KOPT-K1 (cell line): ENCODE results near the gene AKAP9.
"Not testable (repeated sequence)": the region's sequence is repeated elsewhere in the genome, so short reads cannot be mapped to it uniquely, and the experiment has no call there.

ENCODE experiments used
- H3K27ac ChIP-seq: fragments of 200-600 bp; sonication (generic); 2 replicates; pipeline ENCODE4 v1.5.1; 2016; ENCODE audit warnings: antibody characterized with exemption, mild to moderate bottlenecking, low read depth, low read length; ENCODE audit not compliant: poor library complexity, severe bottlenecking
- H3K36me3 ChIP-seq: fragments of 200-600 bp; sonication (generic); 2 replicates; pipeline ENCODE4 v1.5.1; 2017; ENCODE audit warnings: antibody characterized with exemption, mild to moderate bottlenecking, low read length, moderate library complexity; ENCODE audit not compliant: insufficient read depth
- H3K9me3 ChIP-seq: fragments of 200-600 bp; sonication (generic); 2 replicates; pipeline ENCODE4 v1.5.1; 2017; ENCODE audit warnings: antibody characterized with exemption, low read length, mild to moderate bottlenecking; ENCODE audit not compliant: insufficient read depth, poor library complexity, severe bottlenecking

The AKAP9 gene

DNA sequence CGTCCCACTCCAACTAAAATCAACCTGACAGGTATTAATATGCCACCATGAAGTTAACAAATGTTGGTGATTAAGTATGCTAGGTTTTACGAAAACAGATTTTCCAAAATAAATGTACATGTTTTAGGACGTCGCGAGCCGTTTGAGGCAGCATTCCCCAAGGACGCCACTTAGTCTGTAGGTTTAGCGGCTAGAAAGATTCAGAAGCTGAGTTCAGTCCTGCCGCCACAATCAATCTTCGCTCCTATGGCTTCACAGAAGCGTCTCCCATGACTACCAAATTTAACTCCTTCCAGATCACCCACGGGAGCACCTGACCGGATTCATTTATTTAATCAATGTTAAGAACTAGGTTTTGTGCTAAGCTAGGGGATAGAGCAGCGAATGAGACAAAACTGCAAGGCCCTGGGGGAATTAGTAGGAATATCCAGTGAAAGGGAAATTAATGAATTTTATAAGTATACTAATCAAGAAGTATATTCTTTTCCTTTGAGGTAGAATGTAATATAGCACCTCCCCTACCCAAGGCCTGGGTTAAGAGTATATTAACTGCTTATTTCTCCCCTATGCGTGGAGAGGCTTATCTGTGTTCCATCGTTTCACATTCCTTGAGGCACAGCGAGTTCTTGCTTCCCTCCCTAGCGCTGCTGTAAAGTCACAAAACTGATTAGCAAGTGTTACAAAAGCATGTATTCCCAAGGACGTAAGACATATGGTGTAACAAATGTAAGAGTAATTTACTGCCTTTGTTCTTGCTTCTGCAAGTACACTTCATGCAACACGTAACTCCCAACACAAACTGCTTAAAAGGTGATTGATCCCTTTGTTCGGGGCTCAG is 194.6 kb downstream of the AKAP9 start:
- Histone ChIP-seq H3K9me3 (peaks cover 8% of the 10 kb centered on the region), H3K27ac (peak overlapping the region; percentile 66), H3K36me3 (peaks cover 6% of the 10 kb centered on the region; the same call in 1 of the 2 replicates)

DNA sequence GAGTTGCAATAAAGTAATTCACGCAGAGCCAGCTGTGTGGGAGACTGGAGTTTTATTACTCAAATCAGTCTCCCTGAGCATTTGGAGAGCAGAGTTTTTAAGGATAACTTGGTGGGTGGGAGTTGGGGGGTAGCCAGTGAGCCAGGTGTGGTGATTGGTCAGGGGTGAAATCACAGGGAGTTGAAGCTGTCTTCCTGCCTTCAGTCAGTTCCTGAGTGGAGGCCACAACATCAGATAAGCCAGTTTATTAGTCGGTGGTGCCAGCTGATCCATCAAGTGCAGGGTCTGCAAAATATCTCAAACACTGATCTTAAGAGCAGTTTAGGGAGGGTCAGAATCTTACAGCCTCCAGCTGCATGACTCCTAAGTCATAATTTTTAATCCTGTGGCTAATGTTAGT is 196.9 kb downstream of the AKAP9 start:
- no peak overlapping the region for H3K27ac ChIP-seq
- no peaks in the 10 kb centered on the region for H3K36me3 ChIP-seq
- H3K9me3 ChIP-seq: peaks cover 8% of the 10 kb centered on the region

DNA sequence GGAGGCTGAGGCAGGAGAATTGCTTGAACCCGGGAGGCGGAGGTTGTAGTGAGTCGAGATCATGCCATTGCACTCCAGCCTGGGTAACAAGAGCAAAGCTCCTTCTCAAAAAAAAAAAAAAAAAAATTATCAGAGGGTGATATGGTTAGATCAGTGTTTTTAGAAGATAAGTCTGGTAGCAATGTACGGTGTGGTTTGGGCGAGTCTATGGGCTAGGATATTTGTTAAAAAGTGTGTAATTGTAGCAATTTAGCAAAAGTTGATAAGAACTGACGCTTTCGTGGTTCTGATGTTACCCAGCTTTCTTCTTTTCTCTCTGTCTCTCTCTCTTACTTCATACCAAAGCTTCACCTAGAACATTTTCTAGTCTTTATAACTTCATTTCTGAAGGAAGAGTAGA is 200.5 kb downstream of the AKAP9 start:
- Histone ChIP-seq H3K9me3 (peaks cover 8% of the 10 kb centered on the region), H3K27ac (no peak overlapping the region)

DNA sequence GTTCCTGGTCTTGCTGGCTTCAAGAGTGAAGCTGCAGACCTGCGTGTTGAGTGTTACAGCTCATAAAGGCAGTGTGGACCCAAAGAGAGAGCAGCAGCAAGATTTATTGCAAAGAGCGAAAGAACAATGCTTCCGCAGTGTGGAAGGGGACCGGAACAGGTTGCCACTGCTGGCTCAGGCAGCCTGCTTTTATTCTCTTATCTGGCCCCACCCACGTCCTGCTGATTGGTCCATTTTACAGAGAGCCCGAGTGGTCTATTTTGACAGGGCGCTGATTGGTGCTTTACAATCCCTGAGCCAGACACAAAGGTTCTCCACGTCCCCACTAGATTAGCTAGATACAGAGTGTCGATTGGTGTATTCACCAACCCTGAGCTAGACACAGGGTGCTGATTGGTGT is 202.1 kb downstream of the AKAP9 start:
- H3K36me3 ChIP-seq, H3K27ac ChIP-seq, H3K9me3 ChIP-seq: not testable (repeated sequence)

More for the DNA sequence above, 200.5 kb downstream of the AKAP9 start:
- H3K36me3 ChIP-seq: no peaks in the 10 kb centered on the region

DNA sequence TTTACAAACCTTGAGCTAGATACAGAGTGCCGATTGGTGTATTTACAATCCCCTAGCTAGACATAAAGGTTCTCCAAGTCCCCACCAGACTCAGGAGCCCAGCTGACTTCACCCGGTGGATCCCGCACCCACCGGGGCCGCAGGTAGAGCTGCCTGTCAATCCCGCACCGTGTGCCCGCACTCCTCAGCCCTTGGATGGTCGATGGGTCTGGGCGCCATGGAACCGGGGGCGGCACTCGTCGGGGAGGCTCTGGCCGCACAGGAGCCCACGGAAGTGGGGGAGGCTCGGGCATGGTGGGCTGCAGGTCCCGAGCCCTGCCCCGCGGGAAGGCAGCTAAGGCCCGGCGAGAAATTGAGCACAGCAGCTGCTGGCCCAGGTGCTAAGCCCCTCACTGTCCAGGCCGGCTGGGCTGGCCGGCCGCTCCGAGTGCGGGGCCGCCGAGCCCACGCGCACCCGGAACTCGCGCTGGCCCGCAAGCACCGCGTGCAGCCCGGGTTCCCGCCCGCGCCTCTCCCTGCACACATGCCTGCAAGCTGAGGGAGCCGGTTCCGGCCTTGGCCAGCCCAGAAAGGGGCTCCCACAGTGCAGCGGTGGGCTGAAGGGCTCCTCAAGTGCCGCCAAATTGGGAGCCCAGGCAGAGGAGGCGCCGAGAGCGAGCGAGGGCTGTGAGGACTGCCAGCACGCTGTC is 202.7 kb downstream of the AKAP9 start:
- not testable (repeated sequence) for H3K36me3 ChIP-seq, H3K27ac ChIP-seq, H3K9me3 ChIP-seq

DNA sequence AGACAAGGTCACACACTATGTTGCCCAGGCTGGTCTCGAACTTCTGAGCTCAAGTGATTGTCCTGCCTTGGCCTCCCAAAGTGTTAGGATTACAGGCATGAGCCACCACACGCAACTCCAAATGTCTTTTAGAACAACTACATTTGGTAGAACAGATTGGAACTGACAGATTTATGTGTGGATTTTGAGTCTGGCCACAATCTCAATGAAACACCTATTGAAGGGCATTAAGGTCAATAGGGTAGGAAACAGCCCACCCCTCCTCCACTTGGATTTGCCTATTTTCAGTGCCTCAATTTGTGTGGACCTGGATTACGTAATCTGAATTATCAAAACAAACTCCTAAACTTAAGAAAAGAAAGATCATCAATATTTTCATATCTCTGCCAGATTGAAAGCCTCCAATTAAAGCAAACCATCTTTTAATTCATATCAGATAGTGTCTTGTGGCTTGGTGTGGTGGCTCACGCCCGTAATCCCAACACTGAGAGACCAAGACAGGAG is 209.1 kb downstream of the AKAP9 start:
- no peaks in the 10 kb centered on the region for H3K36me3 ChIP-seq
- H3K27ac ChIP-seq: no peak overlapping the region
- no peaks in the 10 kb centered on the region for H3K9me3 ChIP-seq

DNA sequence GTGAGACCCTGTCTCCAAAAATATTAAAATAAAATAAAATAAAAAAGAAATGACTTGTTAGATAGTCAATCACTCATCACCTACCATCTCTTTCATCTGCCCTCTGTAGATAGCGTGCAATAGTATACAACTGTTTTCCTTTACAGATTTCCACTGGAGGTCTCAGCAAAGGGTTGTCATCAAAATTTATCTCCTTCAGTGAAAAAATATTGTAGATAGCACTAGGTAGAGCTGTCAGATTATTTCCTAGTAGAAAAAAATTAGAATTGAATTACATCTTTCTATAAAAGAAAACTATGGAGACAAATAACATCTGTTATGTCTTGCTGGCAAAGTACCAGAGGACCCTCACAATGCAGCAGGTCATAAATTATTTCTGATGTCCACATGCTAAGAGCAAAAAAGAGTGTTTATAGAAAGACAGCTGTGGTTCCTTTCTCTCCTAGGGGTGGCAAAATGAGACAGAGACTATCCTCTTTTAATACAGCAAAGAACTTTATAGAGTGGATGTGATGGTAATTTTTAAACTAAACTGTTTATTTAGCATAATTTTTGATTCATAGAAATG is 209.9 kb downstream of the AKAP9 start:
- H3K27ac ChIP-seq: no peak overlapping the region
- H3K9me3 ChIP-seq: no peaks in the 10 kb centered on the region
- no peaks in the 10 kb centered on the region for H3K36me3 ChIP-seq

DNA sequence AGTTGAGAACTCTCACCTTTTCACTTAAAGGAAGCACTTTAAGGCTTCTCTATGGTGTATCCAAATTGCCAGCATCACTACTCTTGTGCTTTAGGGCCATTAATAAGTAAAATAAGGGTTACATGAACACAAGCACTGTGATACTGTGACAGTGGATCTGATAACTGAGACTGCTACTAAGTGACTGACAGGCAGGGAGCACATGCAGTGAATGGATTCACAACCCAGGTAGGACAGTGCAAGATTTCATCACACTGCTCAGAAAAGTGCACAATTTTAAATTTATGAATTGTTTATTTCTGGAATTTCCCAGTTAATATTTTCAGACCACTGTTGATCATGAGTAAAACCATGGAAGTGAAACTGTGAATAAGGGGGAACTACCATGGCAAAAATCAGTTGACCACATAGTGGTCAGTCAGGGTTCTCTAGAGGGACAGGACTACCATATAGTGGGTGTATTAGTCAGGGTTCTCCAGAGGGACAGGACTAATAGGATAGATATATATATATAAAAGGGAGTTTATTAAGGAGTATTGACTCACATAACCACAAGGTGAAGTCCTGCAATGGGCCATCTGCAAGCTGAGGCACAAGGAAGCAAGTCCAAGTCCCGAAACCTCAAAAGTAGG is 214.6 kb downstream of the AKAP9 start:
- Histone ChIP-seq H3K27ac (no peak overlapping the region), H3K36me3 (no peaks in the 10 kb centered on the region), H3K9me3 (no peaks in the 10 kb centered on the region)

DNA sequence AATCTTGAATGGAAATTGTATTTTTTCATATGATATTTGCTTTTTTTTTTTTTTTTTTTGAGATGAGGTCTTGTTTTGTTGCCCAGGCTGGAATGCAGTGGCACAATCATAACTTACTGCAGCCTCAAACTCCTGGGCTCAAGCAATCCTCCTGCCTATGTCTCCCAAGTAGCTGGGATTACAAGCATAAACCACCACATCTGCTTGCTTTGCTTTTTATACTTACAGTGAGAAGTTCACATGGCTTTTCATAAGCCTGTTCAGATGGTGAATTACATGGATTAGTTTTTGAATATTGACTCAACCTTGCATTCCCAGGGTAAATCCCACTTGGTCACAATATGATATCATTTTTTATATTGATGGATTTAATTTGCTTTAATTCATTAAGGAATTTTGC is 216.3 kb downstream of the AKAP9 start:
- Histone ChIP-seq H3K27ac (no peak overlapping the region), H3K9me3 (no peaks in the 10 kb centered on the region), H3K36me3 (no peaks in the 10 kb centered on the region)

DNA sequence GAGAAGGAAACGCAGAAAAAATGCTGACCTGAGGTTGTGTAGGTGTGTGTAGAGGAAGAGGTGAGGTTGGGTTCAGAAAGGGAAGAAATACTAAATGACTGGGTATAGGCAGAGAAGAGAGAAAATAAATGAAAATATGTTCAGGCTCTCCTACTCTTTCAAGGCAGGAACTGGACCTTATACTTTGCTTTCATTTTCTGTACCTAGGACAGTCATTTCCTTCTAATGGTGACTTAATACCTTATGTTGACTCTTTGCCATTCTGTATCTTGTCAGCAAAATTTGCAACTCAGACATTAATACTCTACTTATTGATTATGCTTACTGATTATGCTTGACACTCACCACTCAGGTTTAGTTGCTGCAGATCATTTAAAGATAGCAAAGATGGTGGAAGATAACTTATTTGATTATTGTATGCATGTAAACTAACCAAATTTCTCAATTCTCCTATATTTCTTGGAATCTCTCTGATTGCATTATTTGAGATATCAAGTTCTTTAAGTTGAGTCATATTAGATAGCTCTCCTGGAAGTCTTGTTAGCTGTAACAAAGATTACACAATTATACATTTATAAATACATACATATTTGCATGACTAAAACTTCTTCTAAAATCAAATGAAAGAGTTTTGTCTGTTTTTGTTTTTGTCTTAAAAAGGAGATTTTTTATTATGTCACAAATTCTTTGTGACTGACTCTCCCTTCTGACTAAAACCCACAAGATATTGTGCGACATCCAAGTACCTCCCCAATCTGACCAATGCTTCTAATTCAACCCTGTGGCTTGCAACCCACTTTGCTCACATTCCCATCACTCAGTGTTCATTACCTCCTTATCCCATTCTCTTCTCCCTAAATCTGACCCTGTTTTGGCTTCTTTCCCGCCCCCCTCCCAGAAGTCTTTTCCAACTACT is 218.3 kb downstream of the AKAP9 start:
- no peak overlapping the region for H3K27ac ChIP-seq
- H3K36me3 ChIP-seq: no peaks in the 10 kb centered on the region
- H3K9me3 ChIP-seq: no peaks in the 10 kb centered on the region
